Panc1 (cell line): ENCODE data around the gene ELP2.

Experiments used
- POLR2AphosphoS5 ChIP-seq: IDR thresholded peaks from 2 replicates; pipeline ENCODE4 v1.6.1; 2012; ENCODE audit warnings: mild to moderate bottlenecking, low read depth, low read length, moderate library complexity
- TF ChIP-seq, protein P1 (sequence below): fragments of 450-650 bp; IDR thresholded peaks from 2 replicates; pipeline ENCODE4 v1.5.1; 2017; ENCODE audit warnings: mild to moderate bottlenecking
- TF ChIP-seq, protein P2 (sequence below), 2 experiments: IDR thresholded peaks; 2 replicates each; pipeline ENCODE4 v1.6.1; 2011 to 2012; ENCODE audit warnings: low read depth in 2 of 2, control low read depth in 1 of 2, low read length in 1 of 2, mild to moderate bottlenecking in 1 of 2, moderate library complexity in 1 of 2; ENCODE audit not compliant: insufficient read depth in 1 of 2

DNA sequence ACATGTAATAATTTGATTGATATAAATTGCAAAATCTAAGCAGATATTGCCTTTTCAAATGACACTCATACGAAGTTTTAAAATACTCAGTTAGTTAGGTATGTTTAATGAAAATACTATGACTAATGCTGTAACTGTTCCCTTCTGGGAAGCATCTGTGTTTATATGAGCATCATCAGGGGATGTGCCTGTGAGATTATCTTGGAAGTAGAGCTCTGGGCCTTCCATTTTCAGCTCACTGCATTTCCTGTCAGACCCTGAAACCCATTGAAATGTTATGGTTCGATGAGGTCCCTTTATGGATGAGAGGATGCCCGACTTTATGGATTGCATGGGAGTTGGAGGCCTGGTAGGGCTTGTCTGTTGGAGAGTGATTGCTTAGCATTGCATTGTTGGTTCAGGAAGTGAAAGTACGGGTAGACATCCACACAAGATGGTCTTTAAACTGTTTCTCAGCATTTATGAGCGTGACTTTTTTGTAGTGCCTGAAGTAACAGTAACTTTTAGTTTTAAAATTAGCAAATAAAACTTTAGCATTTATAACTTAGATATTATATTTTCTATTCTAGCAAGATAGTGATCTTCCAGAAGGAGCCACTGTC is 28.7 kb downstream of the ELP2 start:
- TF ChIP-seq POLR2AphosphoS5 = no peak
- TF ChIP-seq, protein P1, sequence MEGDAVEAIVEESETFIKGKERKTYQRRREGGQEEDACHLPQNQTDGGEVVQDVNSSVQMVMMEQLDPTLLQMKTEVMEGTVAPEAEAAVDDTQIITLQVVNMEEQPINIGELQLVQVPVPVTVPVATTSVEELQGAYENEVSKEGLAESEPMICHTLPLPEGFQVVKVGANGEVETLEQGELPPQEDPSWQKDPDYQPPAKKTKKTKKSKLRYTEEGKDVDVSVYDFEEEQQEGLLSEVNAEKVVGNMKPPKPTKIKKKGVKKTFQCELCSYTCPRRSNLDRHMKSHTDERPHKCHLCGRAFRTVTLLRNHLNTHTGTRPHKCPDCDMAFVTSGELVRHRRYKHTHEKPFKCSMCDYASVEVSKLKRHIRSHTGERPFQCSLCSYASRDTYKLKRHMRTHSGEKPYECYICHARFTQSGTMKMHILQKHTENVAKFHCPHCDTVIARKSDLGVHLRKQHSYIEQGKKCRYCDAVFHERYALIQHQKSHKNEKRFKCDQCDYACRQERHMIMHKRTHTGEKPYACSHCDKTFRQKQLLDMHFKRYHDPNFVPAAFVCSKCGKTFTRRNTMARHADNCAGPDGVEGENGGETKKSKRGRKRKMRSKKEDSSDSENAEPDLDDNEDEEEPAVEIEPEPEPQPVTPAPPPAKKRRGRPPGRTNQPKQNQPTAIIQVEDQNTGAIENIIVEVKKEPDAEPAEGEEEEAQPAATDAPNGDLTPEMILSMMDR = no peak
- TF ChIP-seq, protein P2, sequence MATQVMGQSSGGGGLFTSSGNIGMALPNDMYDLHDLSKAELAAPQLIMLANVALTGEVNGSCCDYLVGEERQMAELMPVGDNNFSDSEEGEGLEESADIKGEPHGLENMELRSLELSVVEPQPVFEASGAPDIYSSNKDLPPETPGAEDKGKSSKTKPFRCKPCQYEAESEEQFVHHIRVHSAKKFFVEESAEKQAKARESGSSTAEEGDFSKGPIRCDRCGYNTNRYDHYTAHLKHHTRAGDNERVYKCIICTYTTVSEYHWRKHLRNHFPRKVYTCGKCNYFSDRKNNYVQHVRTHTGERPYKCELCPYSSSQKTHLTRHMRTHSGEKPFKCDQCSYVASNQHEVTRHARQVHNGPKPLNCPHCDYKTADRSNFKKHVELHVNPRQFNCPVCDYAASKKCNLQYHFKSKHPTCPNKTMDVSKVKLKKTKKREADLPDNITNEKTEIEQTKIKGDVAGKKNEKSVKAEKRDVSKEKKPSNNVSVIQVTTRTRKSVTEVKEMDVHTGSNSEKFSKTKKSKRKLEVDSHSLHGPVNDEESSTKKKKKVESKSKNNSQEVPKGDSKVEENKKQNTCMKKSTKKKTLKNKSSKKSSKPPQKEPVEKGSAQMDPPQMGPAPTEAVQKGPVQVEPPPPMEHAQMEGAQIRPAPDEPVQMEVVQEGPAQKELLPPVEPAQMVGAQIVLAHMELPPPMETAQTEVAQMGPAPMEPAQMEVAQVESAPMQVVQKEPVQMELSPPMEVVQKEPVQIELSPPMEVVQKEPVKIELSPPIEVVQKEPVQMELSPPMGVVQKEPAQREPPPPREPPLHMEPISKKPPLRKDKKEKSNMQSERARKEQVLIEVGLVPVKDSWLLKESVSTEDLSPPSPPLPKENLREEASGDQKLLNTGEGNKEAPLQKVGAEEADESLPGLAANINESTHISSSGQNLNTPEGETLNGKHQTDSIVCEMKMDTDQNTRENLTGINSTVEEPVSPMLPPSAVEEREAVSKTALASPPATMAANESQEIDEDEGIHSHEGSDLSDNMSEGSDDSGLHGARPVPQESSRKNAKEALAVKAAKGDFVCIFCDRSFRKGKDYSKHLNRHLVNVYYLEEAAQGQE (IDR thresholded peaks at IDR 0.05; ENCODE audit: insufficient read depth in 1 of 2, low read depth in 2 of 2, low read length in 1 of 2) = no peak
